T-helper 2 cell treated with Interferon-gamma antibody and Interleukin-4, amounts not matched to agents 5 μg/mL and 100 μg/mL, for 36 hours (primary cell): ENCODE data around the gene RSPH9.
"Not testable (repeated sequence)": the region's sequence is repeated elsewhere in the genome, so short reads cannot be mapped to it uniquely, and the experiment has no call there.

Experiments used
- DNase-seq: peaks from one replicate; pipeline ENCODE4 v3.0.0; 2021; ENCODE audit warnings: low spot score
- H3K27ac Mint-ChIP-seq: one replicate; pipeline ENCODE4 v1.8.0; 2021; ENCODE audit warnings: mild to moderate bottlenecking, mixed read lengths
- H3K27me3 Mint-ChIP-seq: one replicate; pipeline ENCODE4 v1.8.0; 2021; ENCODE audit warnings: low read depth, mixed read lengths
- H3K36me3 Mint-ChIP-seq: one replicate; pipeline ENCODE4 v1.8.0; 2021; ENCODE audit warnings: low read depth, mixed read lengths
- H3K4me1 Mint-ChIP-seq: one replicate; pipeline ENCODE4 v1.8.0; 2021; ENCODE audit warnings: low read depth, mixed read lengths
- H3K4me3 Mint-ChIP-seq: one replicate; pipeline ENCODE4 v1.8.0; 2022; ENCODE audit warnings: mild to moderate bottlenecking, moderate library complexity, mixed read lengths
- H3K9me3 Mint-ChIP-seq: one replicate; pipeline ENCODE4 v1.8.0; 2021; ENCODE audit warnings: mixed read lengths

RSPH9 gene

GRCh38 chr6:43623880-43624785 lies 20.7 kb upstream of the RSPH9 start:
- Mint-ChIP-seq H3K27me3 (no peaks in the 10 kb centered on the region), H3K4me1 (peaks cover 19% of the 10 kb centered on the region), H3K9me3 (no peaks in the 10 kb centered on the region), H3K4me3 (no peak overlapping the region), H3K36me3 (peaks cover 57% of the 10 kb centered on the region), H3K27ac (no peak overlapping the region)
- no peak for DNase-seq

GRCh38 chr6:43624786-43625288 lies 20.0 kb upstream of the RSPH9 start:
- Mint-ChIP-seq H3K27me3 (no peaks in the 10 kb centered on the region), H3K4me1 (peaks cover 20% of the 10 kb centered on the region), H3K36me3 (peaks cover 54% of the 10 kb centered on the region), H3K9me3 (no peaks in the 10 kb centered on the region), H3K27ac (no peak overlapping the region), H3K4me3 (no peak overlapping the region)
- no peak for DNase-seq

- peaks cover 53% of the 10 kb centered on the region for H3K36me3 Mint-ChIP-seq
- DNase-seq = no peak
- no peaks in the 10 kb centered on the region for H3K27me3 Mint-ChIP-seq
- no peak overlapping the region for H3K4me3 Mint-ChIP-seq
- H3K4me1 Mint-ChIP-seq = peaks cover 25% of the 10 kb centered on the region
- no peak overlapping the region for H3K27ac Mint-ChIP-seq
- H3K9me3 Mint-ChIP-seq = no peaks in the 10 kb centered on the region
Measured at GRCh38 chr6:43625393-43625992, 19.3 kb upstream of the RSPH9 start.

- peak overlapping the region; percentile 97 for H3K4me3 Mint-ChIP-seq
Measured at GRCh38 chr6:43627008-43627825, 17.6 kb upstream of the RSPH9 start.

GRCh38 chr6:43628393-43629103 lies 16.3 kb upstream of the RSPH9 start:
- DNase-seq = peak; percentile 48
- peak overlapping the region; percentile 97 for H3K4me3 Mint-ChIP-seq
- no peaks in the 10 kb centered on the region for H3K27me3 Mint-ChIP-seq
- H3K4me1 Mint-ChIP-seq = peaks cover 25% of the 10 kb centered on the region
- H3K27ac Mint-ChIP-seq = peak overlapping the region; percentile 96
- peaks cover 32% of the 10 kb centered on the region for H3K36me3 Mint-ChIP-seq
- no peaks in the 10 kb centered on the region for H3K9me3 Mint-ChIP-seq

More at GRCh38 chr6:43627008-43627825, 17.6 kb upstream of the RSPH9 start:
- no peak for DNase-seq
- Mint-ChIP-seq H3K9me3 (no peaks in the 10 kb centered on the region), H3K27me3 (no peaks in the 10 kb centered on the region), H3K36me3 (peaks cover 40% of the 10 kb centered on the region), H3K4me1 (peaks cover 27% of the 10 kb centered on the region), H3K27ac (peak overlapping the region; percentile 69)

GRCh38 chr6:43629104-43629504 lies 15.7 kb upstream of the RSPH9 start, which contains the start of gene GTPBP2:
Gene GTPBP2 (minus strand): TSS chr6:43629264. CDS start chr6:43629162, 102 bp downstream.
- Mint-ChIP-seq H3K36me3 (peaks cover 28% of the 10 kb centered on the region), H3K9me3 (no peaks in the 10 kb centered on the region), H3K4me1 (peaks cover 26% of the 10 kb centered on the region), H3K27ac (peak within 1 kb of the TSS; percentile 99), H3K27me3 (no peaks in the 10 kb centered on the region), H3K4me3 (peak within 1 kb of the TSS; percentile 97)
- peak; percentile 98 for DNase-seq

GRCh38 chr6:43629505-43630300 lies 15.1 kb upstream of the RSPH9 start:
- peak overlapping the region; percentile 97 for H3K4me3 Mint-ChIP-seq
- peaks cover 23% of the 10 kb centered on the region for H3K36me3 Mint-ChIP-seq
- peak; percentile 93 for DNase-seq
- H3K9me3 Mint-ChIP-seq = no peaks in the 10 kb centered on the region
- peak overlapping the region; percentile 99 for H3K27ac Mint-ChIP-seq
- H3K4me1 Mint-ChIP-seq = peaks cover 27% of the 10 kb centered on the region
- H3K27me3 Mint-ChIP-seq = no peaks in the 10 kb centered on the region

- Mint-ChIP-seq H3K9me3 (no peaks in the 10 kb centered on the region), H3K4me1 (peaks cover 37% of the 10 kb centered on the region), H3K27me3 (no peaks in the 10 kb centered on the region), H3K36me3 (peaks cover 15% of the 10 kb centered on the region), H3K27ac (peak overlapping the region; percentile 84), H3K4me3 (peak overlapping the region; percentile 43)
- DNase-seq = no peak
Measured at GRCh38 chr6:43630980-43631619, 13.7 kb upstream of the RSPH9 start.

- not testable (repeated sequence) for DNase-seq, H3K27ac Mint-ChIP-seq, H3K27me3 Mint-ChIP-seq, H3K9me3 Mint-ChIP-seq, H3K4me3 Mint-ChIP-seq
- Mint-ChIP-seq H3K4me1 (peaks cover 32% of the 10 kb centered on the region), H3K36me3 (peaks cover 13% of the 10 kb centered on the region)
Measured at GRCh38 chr6:43633002-43633401, 11.8 kb upstream of the RSPH9 start.

GRCh38 chr6:43634702-43635303 lies 10.0 kb upstream of the RSPH9 start:
- Mint-ChIP-seq H3K9me3 (no peaks in the 10 kb centered on the region), H3K4me3 (peak overlapping the region; percentile 98), H3K27ac (peak overlapping the region; percentile 92), H3K36me3 (peaks cover 19% of the 10 kb centered on the region), H3K4me1 (peaks cover 36% of the 10 kb centered on the region), H3K27me3 (no peaks in the 10 kb centered on the region)
- DNase-seq = no peak

GRCh38 chr6:43635387-43636307 lies 9.2 kb upstream of the RSPH9 start, which contains the start of gene MAD2L1BP:
Gene MAD2L1BP (plus strand): TSS chr6:43635840. CDS start chr6:43635876, 36 bp downstream.
- H3K27ac Mint-ChIP-seq = peak within 1 kb of the TSS; percentile 92
- peak within 1 kb of the TSS; percentile 98 for H3K4me3 Mint-ChIP-seq
- H3K27me3 Mint-ChIP-seq = no peaks in the 10 kb centered on the region
- DNase-seq = peak; percentile 89
- no peaks in the 10 kb centered on the region for H3K9me3 Mint-ChIP-seq
- H3K36me3 Mint-ChIP-seq = peaks cover 27% of the 10 kb centered on the region
- peaks cover 38% of the 10 kb centered on the region for H3K4me1 Mint-ChIP-seq
